BLaER1 (cell line): ENCODE results near the gene KDM8.

Source experiments
- H3K27ac ChIP-seq: shearing (Covaris generic); formaldehyde crosslinking; 2 replicates; pipeline ENCODE4 v1.8.1; 2022
- H3K27me3 ChIP-seq: shearing (Covaris generic); formaldehyde crosslinking; 2 replicates; pipeline ENCODE4 v1.8.1; 2022
- H3K36me3 ChIP-seq: shearing (Covaris generic); formaldehyde crosslinking; 2 replicates; pipeline ENCODE4 v1.8.1; 2022
- H3K4me1 ChIP-seq: shearing (Covaris generic); formaldehyde crosslinking; 2 replicates; pipeline ENCODE4 v1.8.1; 2022
- H3K4me2 ChIP-seq: shearing (Covaris generic); formaldehyde crosslinking; 2 replicates; pipeline ENCODE4 v1.8.1; 2022
- H3K4me3 ChIP-seq: shearing (Covaris generic); formaldehyde crosslinking; 2 replicates; pipeline ENCODE4 v1.8.1; 2022
- H3K9ac ChIP-seq: shearing (Covaris generic); formaldehyde crosslinking; 2 replicates; pipeline ENCODE4 v1.8.1; 2022
- H3K9me3 ChIP-seq: shearing (Covaris generic); formaldehyde crosslinking; 2 replicates; pipeline ENCODE4 v1.8.1; 2022
- H4K20me1 ChIP-seq: shearing (Covaris generic); formaldehyde crosslinking; 2 replicates; pipeline ENCODE4 v1.8.1; 2022
- Cebpa-rat ChIP-seq: shearing (Covaris generic); IDR thresholded peaks from 2 replicates; pipeline ENCODE4 v1.8.1; 2022

Gene KDM8

GRCh38 chr16:27226976-27227705 is 23.8 kb downstream of the KDM8 start:
- no peaks in the 10 kb centered on the region for H4K20me1 ChIP-seq
- H3K4me1 ChIP-seq, result peaks cover 98% of the 10 kb centered on the region
- TF ChIP-seq Cebpa-rat, result no peak
- peak overlapping the region; percentile 89 for H3K4me2 ChIP-seq
- H3K36me3 ChIP-seq, result peaks cover 20% of the 10 kb centered on the region
- H3K27me3 ChIP-seq, result no peaks in the 10 kb centered on the region
- no peak overlapping the region for H3K4me3 ChIP-seq
- H3K27ac ChIP-seq, result peak overlapping the region; percentile 86
- peak overlapping the region; percentile 54 for H3K9ac ChIP-seq
- no peaks in the 10 kb centered on the region for H3K9me3 ChIP-seq

- no peak overlapping the region for H3K4me3 ChIP-seq
- peak overlapping the region; percentile 89 for H3K4me2 ChIP-seq
- TF ChIP-seq Cebpa-rat, result peak; percentile 92
- peaks cover 19% of the 10 kb centered on the region for H3K36me3 ChIP-seq
- no peaks in the 10 kb centered on the region for H4K20me1 ChIP-seq
- no peaks in the 10 kb centered on the region for H3K9me3 ChIP-seq
- H3K27ac ChIP-seq, result peak overlapping the region; percentile 86
- H3K4me1 ChIP-seq, result peaks cover 98% of the 10 kb centered on the region
- peak overlapping the region; percentile 39; the same call in 1 of the 2 replicates for H3K9ac ChIP-seq
- H3K27me3 ChIP-seq, result no peaks in the 10 kb centered on the region
Observed at GRCh38 chr16:27228045-27228444, 24.7 kb downstream of the KDM8 start.

- Histone ChIP-seq H3K4me1 (peaks cover 98% of the 10 kb centered on the region), H3K4me3 (peak overlapping the region; percentile 51), H3K27me3 (no peaks in the 10 kb centered on the region), H3K27ac (peak overlapping the region; percentile 86), H3K9ac (peak overlapping the region; percentile 76), H3K9me3 (no peaks in the 10 kb centered on the region), H3K4me2 (peak overlapping the region; percentile 89), H3K36me3 (peaks cover 11% of the 10 kb centered on the region), H4K20me1 (no peaks in the 10 kb centered on the region)
- no peak for TF ChIP-seq Cebpa-rat
Observed at GRCh38 chr16:27228621-27229501, 25.5 kb downstream of the KDM8 start.

- no peak for TF ChIP-seq Cebpa-rat
- Histone ChIP-seq H3K27me3 (no peaks in the 10 kb centered on the region), H3K4me2 (peak overlapping the region; percentile 89), H3K9me3 (no peaks in the 10 kb centered on the region), H3K4me1 (peaks cover 98% of the 10 kb centered on the region), H3K9ac (peak overlapping the region; percentile 76), H3K36me3 (no peaks in the 10 kb centered on the region; the same call in 1 of the 2 replicates), H3K27ac (peak overlapping the region; percentile 86), H3K4me3 (peak overlapping the region; percentile 51; the same call in 1 of the 2 replicates), H4K20me1 (no peaks in the 10 kb centered on the region)
Observed at GRCh38 chr16:27229891-27230470, 26.7 kb downstream of the KDM8 start.

- peak overlapping the region; percentile 86 for H3K27ac ChIP-seq
- H3K4me1 ChIP-seq, result peaks cover 98% of the 10 kb centered on the region
- no peak overlapping the region for H3K4me3 ChIP-seq
- H3K27me3 ChIP-seq, result no peaks in the 10 kb centered on the region
- no peaks in the 10 kb centered on the region for H4K20me1 ChIP-seq
- TF ChIP-seq Cebpa-rat, result no peak
- no peaks in the 10 kb centered on the region for H3K36me3 ChIP-seq
- peak overlapping the region; percentile 76 for H3K9ac ChIP-seq
- no peaks in the 10 kb centered on the region for H3K9me3 ChIP-seq
- peak overlapping the region; percentile 89 for H3K4me2 ChIP-seq
Observed at GRCh38 chr16:27230562-27231001, 27.3 kb downstream of the KDM8 start.

- no peaks in the 10 kb centered on the region for H3K9me3 ChIP-seq
Observed at GRCh38 chr16:27231692-27232060, 28.4 kb downstream of the KDM8 start.

GRCh38 chr16:27232061-27232900 is 29.0 kb downstream of the KDM8 start:
- Histone ChIP-seq H3K27me3 (no peaks in the 10 kb centered on the region), H3K9ac (peak overlapping the region; percentile 69), H3K36me3 (no peaks in the 10 kb centered on the region), H3K9me3 (no peaks in the 10 kb centered on the region), H3K4me3 (peak overlapping the region; percentile 32; the same call in 1 of the 2 replicates), H3K4me2 (peak overlapping the region; percentile 89), H4K20me1 (no peaks in the 10 kb centered on the region), H3K27ac (peak overlapping the region; percentile 86), H3K4me1 (peaks cover 98% of the 10 kb centered on the region)
- TF ChIP-seq Cebpa-rat, result no peak

More at GRCh38 chr16:27231692-27232060, 28.4 kb downstream of the KDM8 start:
- no peaks in the 10 kb centered on the region for H3K27me3 ChIP-seq
- peaks cover 98% of the 10 kb centered on the region for H3K4me1 ChIP-seq
- H3K4me3 ChIP-seq, result peak overlapping the region; percentile 32; the same call in 1 of the 2 replicates
- no peak for TF ChIP-seq Cebpa-rat
- no peaks in the 10 kb centered on the region for H4K20me1 ChIP-seq
- peak overlapping the region; percentile 89 for H3K4me2 ChIP-seq
- H3K27ac ChIP-seq, result peak overlapping the region; percentile 86
- H3K36me3 ChIP-seq, result no peaks in the 10 kb centered on the region
- peak overlapping the region; percentile 69 for H3K9ac ChIP-seq

GRCh38 chr16:27232901-27233625 is 29.7 kb downstream of the KDM8 start:
- no peaks in the 10 kb centered on the region for H3K9me3 ChIP-seq
- peak overlapping the region; percentile 69 for H3K9ac ChIP-seq
- peak overlapping the region; percentile 89 for H3K4me2 ChIP-seq
- TF ChIP-seq Cebpa-rat, result no peak
- H3K4me3 ChIP-seq, result no peak overlapping the region
- H3K27ac ChIP-seq, result peak overlapping the region; percentile 86
- H3K36me3 ChIP-seq, result no peaks in the 10 kb centered on the region
- no peaks in the 10 kb centered on the region for H3K27me3 ChIP-seq
- H3K4me1 ChIP-seq, result peaks cover 98% of the 10 kb centered on the region
- H4K20me1 ChIP-seq, result no peaks in the 10 kb centered on the region
